ACC112 (cell line): ENCODE measurements around the gene ADRA2C.

ENCODE experiments used
- H2AFZ ChIP-seq: fragments of 200-600 bp; sonication (generic); one replicate; pipeline ENCODE4 v1.6.0; 2017; ENCODE audit warnings: antibody characterized with exemption, low read length; ENCODE audit not compliant: unreplicated experiment
- H3K27ac ChIP-seq: fragments of 200-600 bp; sonication (generic); 2 replicates; pipeline ENCODE4 v1.5.1; 2014; ENCODE audit warnings: low read depth, mild to moderate bottlenecking, antibody characterized with exemption, low read length, moderate library complexity
- H3K27me3 ChIP-seq: fragments of 200-600 bp; sonication (generic); 2 replicates; pipeline ENCODE4 v1.6.1; 2014; ENCODE audit warnings: mild to moderate bottlenecking, antibody characterized with exemption, low read length, moderate library complexity, mixed read lengths; ENCODE audit not compliant: insufficient read depth
- H3K36me3 ChIP-seq: fragments of 200-600 bp; sonication (generic); 2 replicates; pipeline ENCODE4 v1.6.1; 2016; ENCODE audit warnings: mild to moderate bottlenecking, antibody characterized with exemption, low read length, moderate library complexity, mixed read lengths; ENCODE audit not compliant: insufficient read depth
- H3K4me1 ChIP-seq: fragments of 200-600 bp; sonication (generic); one replicate; pipeline ENCODE4 v1.6.1; 2016; ENCODE audit warnings: low read length, mixed read lengths; ENCODE audit not compliant: insufficient read depth, unreplicated experiment, control insufficient read depth
- H3K4me3 ChIP-seq: fragments of 200-600 bp; sonication (generic); 2 replicates; pipeline ENCODE4 v1.5.1; 2014; ENCODE audit warnings: mild to moderate bottlenecking, low read depth, low read length
- H3K79me2 ChIP-seq: fragments of 200-600 bp; sonication (generic); one replicate; pipeline ENCODE4 v1.6.0; 2016; ENCODE audit warnings: low read length; ENCODE audit not compliant: control insufficient read depth, unreplicated experiment, insufficient read depth

Gene ADRA2C

GRCh38 chr4:3746701-3747580, 19.2 kb upstream of the ADRA2C start:
- no peak overlapping the region for H3K27ac ChIP-seq

GRCh38 chr4:3747581-3747904, 18.6 kb upstream of the ADRA2C start:
- H3K36me3 ChIP-seq = no peaks in the 10 kb centered on the region
- H3K79me2 ChIP-seq = no peaks in the 10 kb centered on the region
- H3K4me1 ChIP-seq = no peaks in the 10 kb centered on the region
- peaks cover 88% of the 10 kb centered on the region for H3K27me3 ChIP-seq
- H2AFZ ChIP-seq = no peak overlapping the region
- H3K4me3 ChIP-seq = no peak overlapping the region
- no peak overlapping the region for H3K27ac ChIP-seq

More at GRCh38 chr4:3746701-3747580, 19.2 kb upstream of the ADRA2C start:
- H3K36me3 ChIP-seq = no peaks in the 10 kb centered on the region
- no peaks in the 10 kb centered on the region for H3K4me1 ChIP-seq
- peaks cover 89% of the 10 kb centered on the region for H3K27me3 ChIP-seq
- H2AFZ ChIP-seq = no peak overlapping the region
- H3K4me3 ChIP-seq = no peak overlapping the region
- H3K79me2 ChIP-seq = no peaks in the 10 kb centered on the region

- Histone ChIP-seq H3K4me1 (no peaks in the 10 kb centered on the region), H3K36me3 (no peaks in the 10 kb centered on the region), H3K27me3 (peaks cover 88% of the 10 kb centered on the region), H2AFZ (no peak overlapping the region), H3K4me3 (no peak overlapping the region), H3K27ac (no peak overlapping the region), H3K79me2 (no peaks in the 10 kb centered on the region)
Measured at GRCh38 chr4:3748136-3748898, 17.9 kb upstream of the ADRA2C start.

GRCh38 chr4:3749081-3749480, 17.1 kb upstream of the ADRA2C start:
- no peaks in the 10 kb centered on the region for H3K4me1 ChIP-seq
- H3K27ac ChIP-seq = no peak overlapping the region
- H3K36me3 ChIP-seq = no peaks in the 10 kb centered on the region
- no peak overlapping the region for H2AFZ ChIP-seq
- H3K4me3 ChIP-seq = no peak overlapping the region
- no peaks in the 10 kb centered on the region for H3K79me2 ChIP-seq
- peaks cover 88% of the 10 kb centered on the region for H3K27me3 ChIP-seq

- H3K4me1 ChIP-seq = no peaks in the 10 kb centered on the region
- H3K4me3 ChIP-seq = no peak overlapping the region
- no peaks in the 10 kb centered on the region for H3K36me3 ChIP-seq
- no peak overlapping the region for H3K27ac ChIP-seq
- H2AFZ ChIP-seq = no peak overlapping the region
- H3K79me2 ChIP-seq = no peaks in the 10 kb centered on the region
- H3K27me3 ChIP-seq = peaks cover 86% of the 10 kb centered on the region
Measured at GRCh38 chr4:3750334-3750733, 15.9 kb upstream of the ADRA2C start.

GRCh38 chr4:3752022-3752421, 14.2 kb upstream of the ADRA2C start:
- Histone ChIP-seq H3K27me3 (peaks cover 91% of the 10 kb centered on the region), H3K79me2 (no peaks in the 10 kb centered on the region), H3K4me3 (no peak overlapping the region), H3K27ac (no peak overlapping the region), H2AFZ (no peak overlapping the region), H3K36me3 (no peaks in the 10 kb centered on the region), H3K4me1 (no peaks in the 10 kb centered on the region)

GRCh38 chr4:3753726-3754412, 12.3 kb upstream of the ADRA2C start:
- Histone ChIP-seq H3K4me1 (no peaks in the 10 kb centered on the region), H2AFZ (no peak overlapping the region), H3K79me2 (no peaks in the 10 kb centered on the region), H3K27ac (no peak overlapping the region), H3K36me3 (no peaks in the 10 kb centered on the region), H3K4me3 (no peak overlapping the region), H3K27me3 (peaks cover 75% of the 10 kb centered on the region)

- Histone ChIP-seq H2AFZ (no peak overlapping the region), H3K36me3 (no peaks in the 10 kb centered on the region), H3K4me3 (no peak overlapping the region), H3K4me1 (no peaks in the 10 kb centered on the region), H3K79me2 (no peaks in the 10 kb centered on the region), H3K27ac (no peak overlapping the region), H3K27me3 (peaks cover 59% of the 10 kb centered on the region)
Measured at GRCh38 chr4:3756343-3757059, 9.7 kb upstream of the ADRA2C start.

GRCh38 chr4:3759236-3759635, 6.9 kb upstream of the ADRA2C start:
- no peaks in the 10 kb centered on the region for H3K4me1 ChIP-seq
- H3K79me2 ChIP-seq = no peaks in the 10 kb centered on the region
- H3K36me3 ChIP-seq = no peaks in the 10 kb centered on the region
- H3K27ac ChIP-seq = no peak overlapping the region
- no peak overlapping the region for H3K4me3 ChIP-seq
- H2AFZ ChIP-seq = no peak overlapping the region
- H3K27me3 ChIP-seq = peaks cover 36% of the 10 kb centered on the region

GRCh38 chr4:3760346-3760745, 5.8 kb upstream of the ADRA2C start:
- Histone ChIP-seq H3K27ac (no peak overlapping the region), H2AFZ (no peak overlapping the region), H3K36me3 (no peaks in the 10 kb centered on the region), H3K4me1 (no peaks in the 10 kb centered on the region), H3K27me3 (peaks cover 36% of the 10 kb centered on the region), H3K79me2 (no peaks in the 10 kb centered on the region), H3K4me3 (no peak overlapping the region)
